Fibroblast of peridontal ligament (primary cell): ENCODE data around the gene TMEM171.
A peak's percentile ranks its signal among the peaks of the same experiment; 100 is the strongest.

Experiments used
- DNase-seq: peaks from one replicate; pipeline ENCODE4 v3.0.0-alpha.2; 2010; ENCODE audit errors: extremely low read depth

The TMEM171 gene

GRCh38 chr5:73152411-73153388 lies 32.3 kb downstream of the TMEM171 start:
- no peak for DNase-seq

- DNase-seq, result no peak
Observed at GRCh38 chr5:73153513-73153912, 33.1 kb downstream of the TMEM171 start.

- DNase-seq, result no peak
Observed at GRCh38 chr5:73154208-73155006, 34.0 kb downstream of the TMEM171 start.

GRCh38 chr5:73155271-73156222 lies 35.2 kb downstream of the TMEM171 start:
- no peak for DNase-seq

- DNase-seq, result no peak
Observed at GRCh38 chr5:73157414-73158303, 37.3 kb downstream of the TMEM171 start.

- no peak for DNase-seq
Observed at GRCh38 chr5:73158313-73158712, 37.9 kb downstream of the TMEM171 start.

GRCh38 chr5:73160239-73160671 lies 39.9 kb downstream of the TMEM171 start:
- DNase-seq, result peak; percentile 50

GRCh38 chr5:73170522-73170921 lies 50.1 kb downstream of the TMEM171 start:
- peak; percentile 12 for DNase-seq

GRCh38 chr5:73171495-73171894 lies 51.1 kb downstream of the TMEM171 start:
- no peak for DNase-seq

GRCh38 chr5:73172951-73173350 lies 52.6 kb downstream of the TMEM171 start, which contains the start of gene TMEM174:
Gene TMEM174, plus strand, starts transcription at chr5:73173193. Its CDS starts 51 bp downstream, at chr5:73173244.
- no peak for DNase-seq

- no peak for DNase-seq
Observed at GRCh38 chr5:73174100-73174815, 53.9 kb downstream of the TMEM171 start.

GRCh38 chr5:73176250-73176649 lies 55.9 kb downstream of the TMEM171 start:
- no peak for DNase-seq

- DNase-seq, result no peak
Observed at GRCh38 chr5:73178265-73178664, 57.9 kb downstream of the TMEM171 start.

- DNase-seq, result no peak
Observed at GRCh38 chr5:73179730-73180129, 59.4 kb downstream of the TMEM171 start.

- DNase-seq, result no peak
Observed at GRCh38 chr5:73180566-73180965, 60.2 kb downstream of the TMEM171 start.
